HepG2 (cell line): ENCODE results near the gene SNX24. TPM values are rescaled to one million over a fixed set of nuclear protein-coding genes. Genes with fewer than 3 reads are reported as not detected.
A peak's percentile ranks its signal among the peaks of the same experiment; 100 is the strongest.

ENCODE experiments used
- ATAC-seq: fragments of 200-7000 bp; cut with Tn5 transposase; 3 replicates; pipeline ENCODE4 v1.9.1; 2020; ENCODE audit warnings: mild to moderate bottlenecking, moderate library complexity
- BruUV-seq: library from RNA; stranded (reverse); fragments of 400-500 nt; replicated peaks from 2 replicates; lab custom pipeline; 2021; lab: Mats Ljungman, UMichigan
- CTCF ChIA-PET: fragments of 300-600 bp; formaldehyde crosslinking; extraction: SDS; loops from one replicate; lab custom pipeline; 2021; ENCODE audit warnings: low total read pairs, inconsistent platforms, low intra/inter-chr PET ratio; lab: Yijun Ruan, JAX
- POLR2A ChIA-PET: fragments of 350-600 bp; sonication (Branson Sonifier 250); formaldehyde crosslinking; loops from one replicate; lab custom pipeline; 2020; ENCODE audit warnings: antibody characterized with exemption, inconsistent platforms; lab: Yijun Ruan, JAX
- DNase-seq: peaks from one replicate; pipeline ENCODE4 v3.0.0-alpha.2; 2015; ENCODE audit warnings: low spot score
- FAIRE-seq: peaks from 3 replicates; lab custom pipeline; 2011; peaks lifted over from hg19 to GRCh38; lab: Jason Lieb, UNC
- H2AFZ ChIP-seq: one replicate; pipeline ENCODE4 v1.6.1; 2011; ENCODE audit warnings: low read length, inconsistent platforms
- H3K27ac ChIP-seq: fragments of 300-600 bp; 3 replicates; pipeline ENCODE4 v1.8.0; 2011; ENCODE audit warnings: mixed run types, mild to moderate bottlenecking, mixed read lengths, low read length, inconsistent platforms; ENCODE audit not compliant: insufficient read depth; ENCODE audit errors: extremely low read length
- H3K27me3 ChIP-seq, 2 experiments: fragments of 200-600 bp in 1 of 2; 2 replicates in 1 of 2; 3 replicates in 1 of 2; pipeline versions ENCODE4 v1.6.0 to v1.8.0; 2011; ENCODE audit warnings: low read length in 2 of 2, mild to moderate bottlenecking in 2 of 2, moderate library complexity in 2 of 2, inconsistent platforms in 1 of 2; ENCODE audit not compliant: insufficient read depth in 2 of 2, control insufficient read depth in 1 of 2
- H3K36me3 ChIP-seq, 2 experiments: fragments of 200-600 bp in 1 of 2; replicated peaks in 1 of 2; 2 replicates in 1 of 2; 3 replicates in 1 of 2; pipeline versions ENCODE4 v1.5.1 to v1.8.0; 2011; ENCODE audit warnings: low read length in 2 of 2, inconsistent platforms in 1 of 2; ENCODE audit not compliant: insufficient read depth in 2 of 2, control insufficient read depth in 1 of 2
- H3K4me1 ChIP-seq: 2 replicates; pipeline ENCODE4 v1.5.1; 2012; ENCODE audit warnings: low read length, inconsistent platforms; ENCODE audit not compliant: insufficient read depth
- H3K4me2 ChIP-seq: 2 replicates; pipeline ENCODE4 v1.6.0; 2011; ENCODE audit warnings: low read depth, low read length, inconsistent platforms
- H3K4me3 ChIP-seq, 3 experiments: fragments of 200-600 bp in 1 of 3; sonication (generic), shearing (Covaris generic) in 1 of 3; replicated peaks in 1 of 3; 2 replicates each; pipeline ENCODE4 v1.5.1; 2011 to 2016; ENCODE audit warnings: low read length in 3 of 3, inconsistent platforms in 2 of 3, low read depth in 2 of 3, mild to moderate bottlenecking in 2 of 3, control low read depth in 1 of 3, mixed read lengths in 1 of 3; ENCODE audit not compliant: insufficient read depth in 1 of 3
- H3K79me2 ChIP-seq: one replicate; pipeline ENCODE4 v1.6.1; 2011; ENCODE audit warnings: low read length, inconsistent platforms; ENCODE audit not compliant: insufficient read depth
- H3K9ac ChIP-seq: 2 replicates; pipeline ENCODE4 v1.6.0; 2011; ENCODE audit warnings: mild to moderate bottlenecking, low read depth, low read length, inconsistent platforms; ENCODE audit not compliant: insufficient read depth
- H3K9me3 ChIP-seq: 2 replicates; pipeline ENCODE4 v1.5.1; 2012; ENCODE audit warnings: mild to moderate bottlenecking, low read length
- H4K20me1 ChIP-seq: 2 replicates; pipeline ENCODE4 v1.6.0; 2011; ENCODE audit warnings: inconsistent platforms, mild to moderate bottlenecking, low read length, moderate library complexity; ENCODE audit not compliant: insufficient read depth
- HOXA9 ChIP-seq: sonication (generic); formaldehyde crosslinking; IDR thresholded peaks from 2 replicates; pipeline ENCODE4 v1.8.1; 2022; ENCODE audit warnings: missing genetic modification reagents, mild to moderate bottlenecking, moderate library complexity, borderline replicate concordance
- MAFF ChIP-seq: IDR thresholded peaks from 2 replicates; pipeline ENCODE4 v1.6.1; 2011; ENCODE audit warnings: low read depth, low read length, improper control_type of control experiment
- MAFK ChIP-seq, 2 experiments: IDR thresholded peaks in 1 of 2; conservative IDR thresholded peaks in 1 of 2; 2 replicates each; pipeline ENCODE4 v1.6.1; 2011; ENCODE audit warnings: improper control_type of control experiment in 2 of 2, low read length in 2 of 2
- ZMYM2 ChIP-seq: sonication (generic); formaldehyde crosslinking; IDR thresholded peaks from 2 replicates; pipeline ENCODE4 v1.8.0; 2022; ENCODE audit warnings: mild to moderate bottlenecking, missing genetic modification reagents
- ZNF337 ChIP-seq: sonication (generic); formaldehyde crosslinking; IDR thresholded peaks from 2 replicates; pipeline ENCODE4 v1.5.1; 2020; ENCODE audit warnings: missing genetic modification reagents, low read depth, mild to moderate bottlenecking, borderline replicate concordance
- ZNF530 ChIP-seq: sonication (generic); formaldehyde crosslinking; IDR thresholded peaks from 2 replicates; pipeline ENCODE4 v1.5.0; 2020; ENCODE audit warnings: low read depth, mild to moderate bottlenecking, missing genetic modification reagents
- ZNF619 ChIP-seq: sonication (generic); formaldehyde crosslinking; IDR thresholded peaks from 2 replicates; pipeline ENCODE4 v1.4.0; 2020; ENCODE audit warnings: mild to moderate bottlenecking, missing genetic modification reagents
- in situ Hi-C: cut with HindIII; loops from 2 replicates; pipeline ENCODE4 v1.10.0; 2017; ENCODE audit warnings: low pct_unique_long_range_greater_than_20kb; ENCODE audit not compliant: extremely low pct_ligation_motif_present
- intact Hi-C: fragments of 100-400 bp; cut with micrococcal nuclease; formaldehyde crosslinking; loops from one replicate; pipeline ENCODE4 v1.10.0; 2022; ENCODE audit not compliant: unreplicated experiment
- polyA plus RNA-seq, 8 experiments: library from polyadenylated mRNA; depleted of rRNA in 3 of 8; stranded (reverse) in 7 of 8; unstranded in 1 of 8; fragments of >200 nt; fragmentation: Illumina TruSeq in 4 of 8; extraction: Trizol in 4 of 8; gene quantifications; 2 replicates each; pipeline versions ENCODE4 v1.2.1 to v1.2.3, GENCODE V29; 2011 to 2016; ENCODE audit warnings: low read depth in 4 of 8, missing spikeins in 1 of 8, mixed read lengths in 1 of 8; ENCODE audit not compliant: insufficient read depth in 1 of 8
- total RNA-seq, 5 experiments: library from RNA; depleted of rRNA; stranded (reverse); fragments of >200 nt; fragmentation: Illumina TruSeq; extraction: Trizol; gene quantifications; 2 replicates each; pipeline ENCODE4 v1.2.3, GENCODE V29; 2016; ENCODE audit warnings: low read depth in 1 of 5
- TF ChIP-seq, protein P1 (sequence below): sonication (generic); formaldehyde crosslinking; IDR thresholded peaks from 2 replicates; pipeline ENCODE4 v1.9.0; 2022; ENCODE audit warnings: low read depth, missing genetic modification reagents

The SNX24 gene
- total and polyA plus RNA-seq, 2 of the 13 experiments (the other 11 are each of a cell fraction or from before 2014, with no cell fraction given), result 7.2 to 23.7 TPM

DNA sequence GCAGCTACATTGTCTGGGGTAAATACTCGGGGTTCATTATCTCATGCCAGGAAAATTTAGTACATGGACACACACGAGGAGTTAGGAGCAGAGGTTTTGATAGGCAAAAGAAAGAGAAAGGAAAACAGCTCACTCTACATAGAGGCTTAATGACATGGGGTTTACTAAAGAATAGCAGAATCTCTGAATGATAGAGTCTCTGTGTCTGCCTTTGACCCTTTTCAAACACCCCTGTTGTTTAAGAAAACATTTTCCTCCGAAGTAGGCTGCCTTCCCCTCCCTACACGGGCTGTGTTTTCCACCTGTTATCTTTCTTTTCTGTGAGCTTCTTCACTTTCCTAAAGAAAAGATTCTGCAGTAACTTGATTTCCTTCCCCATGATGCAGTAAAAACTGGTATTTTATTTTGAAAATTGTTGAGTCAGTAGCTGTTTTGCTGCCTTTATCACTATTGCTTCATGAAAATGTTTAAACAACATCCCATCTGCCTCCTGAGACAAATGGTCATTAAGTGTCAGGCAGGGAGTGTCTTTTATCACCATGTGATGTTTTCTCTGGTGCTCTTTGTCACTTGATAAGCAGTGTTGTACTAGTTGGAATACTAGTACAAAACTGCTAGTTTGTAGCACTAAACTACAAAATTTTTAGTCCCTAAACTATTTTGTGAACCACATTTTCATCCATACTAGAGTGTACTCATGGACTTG lies 114.5 kb downstream of the SNX24 start (continued):
- no peak for TF ChIP-seq HOXA9 (CRISPR knock-in tag)
- TF ChIP-seq ZNF530 (CRISPR knock-in tag), result no peak
- no peak for TF ChIP-seq ZMYM2 (CRISPR knock-in tag)
- TF ChIP-seq ZNF337, result no peak

DNA sequence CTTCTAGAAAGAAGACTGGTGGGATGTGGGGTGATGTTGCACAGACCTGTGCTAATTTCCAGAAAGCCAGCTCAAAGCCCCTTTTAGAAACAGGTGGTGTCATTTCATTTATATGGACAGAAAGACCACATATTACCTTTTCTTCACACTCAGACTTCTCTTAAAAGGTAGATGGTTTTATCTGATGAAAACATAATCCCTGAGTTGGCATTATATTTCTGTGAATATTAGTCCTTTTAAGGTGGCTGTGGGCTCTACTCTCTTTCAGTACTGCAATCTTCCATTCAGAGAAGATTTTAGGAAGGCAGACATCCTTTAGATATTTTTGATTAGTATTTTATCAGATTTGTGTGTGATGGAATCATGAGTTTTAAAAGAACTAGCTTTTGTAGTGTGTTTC lies 117.9 kb downstream of the SNX24 start:
- in situ Hi-C loops, result no loop called here
- POLR2A ChIA-PET, result no interaction called here

More for the DNA sequence above, 117.9 kb downstream of the SNX24 start:
- FAIRE-seq, result no peak
- H3K27me3 ChIP-seq, result no peaks in the 10 kb centered on the region; a peak in 1 of 5 replicates
- H3K9me3 ChIP-seq, result no peaks in the 10 kb centered on the region; the same call in 1 of the 2 replicates
- no peak overlapping the region for H3K9ac ChIP-seq
- no peaks in the 10 kb centered on the region for H3K4me1 ChIP-seq
- no TSS peak for BruUV-seq
- no peak overlapping the region for H3K4me3 ChIP-seq
- CTCF ChIA-PET, result no interaction called here
- no peak for DNase-seq
- H4K20me1 ChIP-seq, result no peaks in the 10 kb centered on the region
- H3K79me2 ChIP-seq, result no peaks in the 10 kb centered on the region
- no peak for ATAC-seq
- H3K4me2 ChIP-seq, result no peak overlapping the region
- no peak overlapping the region for H3K27ac ChIP-seq
- H2AFZ ChIP-seq, result no peak overlapping the region
- intact Hi-C loops, result no loop called here
- TF ChIP-seq, protein P1, sequence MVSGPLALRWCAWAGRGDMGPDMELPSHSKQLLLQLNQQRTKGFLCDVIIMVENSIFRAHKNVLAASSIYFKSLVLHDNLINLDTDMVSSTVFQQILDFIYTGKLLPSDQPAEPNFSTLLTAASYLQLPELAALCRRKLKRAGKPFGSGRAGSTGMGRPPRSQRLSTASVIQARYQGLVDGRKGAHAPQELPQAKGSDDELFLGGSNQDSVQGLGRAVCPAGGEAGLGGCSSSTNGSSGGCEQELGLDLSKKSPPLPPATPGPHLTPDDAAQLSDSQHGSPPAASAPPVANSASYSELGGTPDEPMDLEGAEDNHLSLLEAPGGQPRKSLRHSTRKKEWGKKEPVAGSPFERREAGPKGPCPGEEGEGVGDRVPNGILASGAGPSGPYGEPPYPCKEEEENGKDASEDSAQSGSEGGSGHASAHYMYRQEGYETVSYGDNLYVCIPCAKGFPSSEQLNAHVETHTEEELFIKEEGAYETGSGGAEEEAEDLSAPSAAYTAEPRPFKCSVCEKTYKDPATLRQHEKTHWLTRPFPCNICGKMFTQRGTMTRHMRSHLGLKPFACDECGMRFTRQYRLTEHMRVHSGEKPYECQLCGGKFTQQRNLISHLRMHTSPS (CRISPR knock-in tag), result no peak
- 0 out of 2 replicates have a peak, but pooled peaks have one; percentile 4 for TF ChIP-seq MAFF
- peak; percentile 35 to 56; a peak in 3 of 4 replicates for TF ChIP-seq MAFK (conservative IDR thresholded peaks at IDR 0.05 in 1 of 2, IDR thresholded peaks at IDR 0.05 in 1 of 2; ENCODE audit: low read length in 2 of 2)
- TF ChIP-seq ZNF619, result no peak
- no peaks in the 10 kb centered on the region for H3K36me3 ChIP-seq
